ENCODE data around the gene KIF25. TPM values are rescaled to one million over a fixed set of nuclear protein-coding genes. Genes with fewer than 3 reads are reported as not detected.

KIF25 gene
- polyA plus RNA-seq, 2 donors = 0.05 to 0.10 TPM

GRCh38 chr6:168050881-168051586, 53.6 kb downstream of the KIF25 start:
- H3K27me3 ChIP-seq (ENCODE audit: control insufficient read depth in 1 of 2, insufficient read depth in 2 of 2, low read length in 2 of 2) = no peaks in the 10 kb centered on the region
- peaks cover 0 to 2% of the 10 kb centered on the region in 2 donors for H3K4me1 ChIP-seq (ENCODE audit: control insufficient read depth in 2 of 2, insufficient read depth in 2 of 2, low read length in 1 of 2)
- H3K27ac ChIP-seq (ENCODE audit: low read depth in 2 of 2, low read length in 1 of 2) = no peak overlapping the region
- no peaks in the 10 kb centered on the region for H3K9me3 ChIP-seq (ENCODE audit: control insufficient read depth in 2 of 2, insufficient read depth in 1 of 2, low read depth in 1 of 2, low read length in 1 of 2)
- H3K4me3 ChIP-seq (ENCODE audit: low read depth in 1 of 2, low read length in 2 of 2) = no peak overlapping the region
- no peaks in the 10 kb centered on the region for H3K36me3 ChIP-seq (ENCODE audit: control insufficient read depth in 2 of 2, insufficient read depth in 2 of 2, low read length in 1 of 2)
- WGBS, 2 donors = 66 to 74% methylated on average over 23 of the region's 23 CpGs

DNA sequence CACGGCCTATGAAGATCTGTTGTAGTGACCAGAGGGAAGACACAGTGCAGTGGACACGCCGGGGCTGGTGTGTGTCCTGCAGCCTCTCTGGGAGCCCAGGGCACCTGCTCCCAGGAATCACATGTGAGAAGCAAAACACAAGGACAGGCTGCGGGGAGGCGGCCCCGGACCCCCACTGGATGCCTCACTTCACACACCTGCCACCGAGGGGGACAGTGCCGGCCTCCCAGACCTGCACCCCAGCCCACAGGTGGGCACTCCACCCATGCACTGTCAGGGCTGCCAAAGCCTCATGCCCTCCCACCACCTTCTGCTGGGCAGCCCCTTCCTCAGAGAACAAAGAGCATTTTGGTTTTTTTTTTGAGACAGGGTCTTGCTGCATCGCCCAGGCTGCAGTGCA, 54.2 kb downstream of the KIF25 start:
- Histone ChIP-seq H3K9me3 (ENCODE audit: control insufficient read depth in 2 of 2, insufficient read depth in 1 of 2, low read depth in 1 of 2, low read length in 1 of 2) (no peaks in the 10 kb centered on the region), H3K27ac (ENCODE audit: low read depth in 2 of 2, low read length in 1 of 2) (no peak overlapping the region), H3K4me1 (ENCODE audit: control insufficient read depth in 2 of 2, insufficient read depth in 2 of 2, low read length in 1 of 2) (no peaks in the 10 kb centered on the region), H3K36me3 (ENCODE audit: control insufficient read depth in 2 of 2, insufficient read depth in 2 of 2, low read length in 1 of 2) (no peaks in the 10 kb centered on the region), H3K4me3 (ENCODE audit: low read depth in 1 of 2, low read length in 2 of 2) (no peak overlapping the region), H3K27me3 (ENCODE audit: control insufficient read depth in 1 of 2, insufficient read depth in 2 of 2, low read length in 2 of 2) (no peaks in the 10 kb centered on the region)
- 88 to 93% methylated on average over 9 of the region's 9 CpGs for WGBS, 2 donors

DNA sequence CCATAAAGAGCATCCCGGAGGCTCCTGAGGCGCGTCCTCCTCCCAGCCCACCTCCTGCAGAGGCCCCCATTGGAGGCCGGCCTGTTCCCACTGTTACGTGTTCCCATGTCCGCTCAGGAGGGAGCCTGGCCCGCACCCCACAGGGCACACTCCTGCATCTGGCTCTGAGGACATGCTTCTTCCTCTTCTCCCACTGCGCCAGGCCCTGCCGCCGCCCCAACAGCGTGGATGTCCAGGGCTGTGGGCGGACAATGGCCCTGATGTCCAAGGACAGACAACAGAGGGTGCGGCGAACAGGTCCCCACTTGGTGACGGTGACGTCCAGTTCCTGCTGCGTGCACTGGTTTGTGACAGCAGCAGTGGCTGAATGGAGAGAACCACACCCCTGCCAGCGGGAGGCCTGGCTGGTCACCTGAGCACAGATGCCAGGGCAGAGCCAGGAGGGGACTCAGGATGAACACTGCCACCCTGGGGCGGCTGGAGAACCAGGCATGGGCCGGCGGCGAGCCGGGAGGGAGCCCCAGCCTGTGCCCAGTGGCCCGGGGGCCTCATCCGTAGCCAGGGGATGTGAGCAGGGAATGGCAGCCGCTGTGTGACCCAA, 54.9 kb downstream of the KIF25 start:
- Histone ChIP-seq H3K27me3 (ENCODE audit: control insufficient read depth in 1 of 2, insufficient read depth in 2 of 2, low read length in 2 of 2) (no peaks in the 10 kb centered on the region), H3K9me3 (ENCODE audit: control insufficient read depth in 2 of 2, insufficient read depth in 1 of 2, low read depth in 1 of 2, low read length in 1 of 2) (no peaks in the 10 kb centered on the region), H3K4me3 (ENCODE audit: low read depth in 1 of 2, low read length in 2 of 2) (no peak overlapping the region), H3K36me3 (ENCODE audit: control insufficient read depth in 2 of 2, insufficient read depth in 2 of 2, low read length in 1 of 2) (no peaks in the 10 kb centered on the region), H3K27ac (ENCODE audit: low read depth in 2 of 2, low read length in 1 of 2) (no peak overlapping the region), H3K4me1 (ENCODE audit: control insufficient read depth in 2 of 2, insufficient read depth in 2 of 2, low read length in 1 of 2) (no peaks in the 10 kb centered on the region)
- WGBS, 2 donors = 91 to 95% methylated on average over 26 of the region's 26 CpGs

DNA sequence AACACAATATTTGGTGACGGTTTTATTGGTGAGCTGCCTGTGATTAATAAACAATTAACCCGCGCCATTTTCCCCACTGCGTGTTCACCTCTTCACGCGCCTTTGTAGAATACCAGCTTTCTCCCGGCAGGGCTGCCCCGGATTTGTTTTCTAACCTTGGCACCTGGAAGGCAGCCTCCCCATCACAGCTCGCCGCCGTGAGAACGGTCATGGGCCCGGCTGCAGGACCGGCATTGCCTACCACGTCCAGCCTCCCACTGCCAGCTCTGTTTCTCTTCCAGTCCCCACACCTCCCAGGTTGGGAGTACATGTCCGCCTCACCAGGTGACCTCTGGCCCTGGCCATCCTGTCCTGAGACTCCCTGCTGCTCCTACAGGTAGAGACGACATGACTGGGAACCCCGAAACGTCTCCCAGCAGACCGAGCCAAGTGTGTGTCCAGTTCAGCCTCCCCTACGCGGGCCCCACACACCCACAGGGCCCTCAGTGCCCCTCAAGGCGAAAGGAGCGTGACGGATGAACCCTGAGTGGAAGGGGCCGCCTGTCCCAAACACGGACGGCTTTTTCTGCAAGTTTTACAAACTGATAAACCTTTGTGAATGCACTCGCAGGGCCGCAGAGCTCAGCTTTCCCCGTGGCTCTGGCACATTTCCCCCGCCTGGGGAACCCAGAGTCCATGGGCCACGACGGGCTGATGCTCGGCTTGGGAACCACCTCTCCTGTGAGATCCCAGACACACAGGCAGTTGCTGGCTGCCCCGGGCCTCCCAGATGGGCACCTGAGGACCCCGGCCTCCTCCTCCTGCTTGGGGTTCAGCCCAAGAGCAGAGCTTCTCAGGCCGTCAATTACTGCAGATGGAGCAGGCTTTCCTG, 55.9 kb downstream of the KIF25 start:
- Histone ChIP-seq H3K36me3 (ENCODE audit: control insufficient read depth in 2 of 2, insufficient read depth in 2 of 2, low read length in 1 of 2) (no peaks in the 10 kb centered on the region), H3K27ac (ENCODE audit: low read depth in 2 of 2, low read length in 1 of 2) (no peak overlapping the region), H3K4me3 (ENCODE audit: low read depth in 1 of 2, low read length in 2 of 2) (no peak overlapping the region), H3K27me3 (ENCODE audit: control insufficient read depth in 1 of 2, insufficient read depth in 2 of 2, low read length in 2 of 2) (no peaks in the 10 kb centered on the region), H3K4me1 (ENCODE audit: control insufficient read depth in 2 of 2, insufficient read depth in 2 of 2, low read length in 1 of 2) (no peaks in the 10 kb centered on the region), H3K9me3 (ENCODE audit: control insufficient read depth in 2 of 2, insufficient read depth in 1 of 2, low read depth in 1 of 2, low read length in 1 of 2) (no peaks in the 10 kb centered on the region)
- WGBS, 2 donors = 87 to 89% methylated on average over 38 of the region's 38 CpGs

GRCh38 chr6:168053957-168054471, 56.5 kb downstream of the KIF25 start:
- Histone ChIP-seq H3K27me3 (ENCODE audit: control insufficient read depth in 1 of 2, insufficient read depth in 2 of 2, low read length in 2 of 2) (no peaks in the 10 kb centered on the region), H3K4me3 (ENCODE audit: low read depth in 1 of 2, low read length in 2 of 2) (no peak overlapping the region), H3K27ac (ENCODE audit: low read depth in 2 of 2, low read length in 1 of 2) (no peak overlapping the region), H3K9me3 (ENCODE audit: control insufficient read depth in 2 of 2, insufficient read depth in 1 of 2, low read depth in 1 of 2, low read length in 1 of 2) (no peaks in the 10 kb centered on the region), H3K4me1 (ENCODE audit: control insufficient read depth in 2 of 2, insufficient read depth in 2 of 2, low read length in 1 of 2) (peaks cover 0 to under 1% of the 10 kb centered on the region in 2 donors), H3K36me3 (ENCODE audit: control insufficient read depth in 2 of 2, insufficient read depth in 2 of 2, low read length in 1 of 2) (no peaks in the 10 kb centered on the region)
- 90 to 91% methylated on average over 14 of the region's 14 CpGs for WGBS, 2 donors

- H3K27ac ChIP-seq (ENCODE audit: low read depth in 2 of 2, low read length in 1 of 2) = no peak overlapping the region
- no peak overlapping the region for H3K4me3 ChIP-seq (ENCODE audit: low read depth in 1 of 2, low read length in 2 of 2)
- no peaks in the 10 kb centered on the region for H3K36me3 ChIP-seq (ENCODE audit: control insufficient read depth in 2 of 2, insufficient read depth in 2 of 2, low read length in 1 of 2)
- peaks cover 0 to 3% of the 10 kb centered on the region in 2 donors for H3K4me1 ChIP-seq (ENCODE audit: control insufficient read depth in 2 of 2, insufficient read depth in 2 of 2, low read length in 1 of 2)
- H3K9me3 ChIP-seq (ENCODE audit: control insufficient read depth in 2 of 2, insufficient read depth in 1 of 2, low read depth in 1 of 2, low read length in 1 of 2) = no peaks in the 10 kb centered on the region
- no peaks in the 10 kb centered on the region for H3K27me3 ChIP-seq (ENCODE audit: control insufficient read depth in 1 of 2, insufficient read depth in 2 of 2, low read length in 2 of 2)
- WGBS, 2 donors = 72 to 75% methylated on average over 15 to 18 of the region's 18 CpGs
Observed at GRCh38 chr6:168054765-168055560, 57.5 kb downstream of the KIF25 start.

- no peak overlapping the region for H3K4me3 ChIP-seq (ENCODE audit: low read depth in 1 of 2, low read length in 2 of 2)
Observed at GRCh38 chr6:168055696-168056489, 58.4 kb downstream of the KIF25 start.

DNA sequence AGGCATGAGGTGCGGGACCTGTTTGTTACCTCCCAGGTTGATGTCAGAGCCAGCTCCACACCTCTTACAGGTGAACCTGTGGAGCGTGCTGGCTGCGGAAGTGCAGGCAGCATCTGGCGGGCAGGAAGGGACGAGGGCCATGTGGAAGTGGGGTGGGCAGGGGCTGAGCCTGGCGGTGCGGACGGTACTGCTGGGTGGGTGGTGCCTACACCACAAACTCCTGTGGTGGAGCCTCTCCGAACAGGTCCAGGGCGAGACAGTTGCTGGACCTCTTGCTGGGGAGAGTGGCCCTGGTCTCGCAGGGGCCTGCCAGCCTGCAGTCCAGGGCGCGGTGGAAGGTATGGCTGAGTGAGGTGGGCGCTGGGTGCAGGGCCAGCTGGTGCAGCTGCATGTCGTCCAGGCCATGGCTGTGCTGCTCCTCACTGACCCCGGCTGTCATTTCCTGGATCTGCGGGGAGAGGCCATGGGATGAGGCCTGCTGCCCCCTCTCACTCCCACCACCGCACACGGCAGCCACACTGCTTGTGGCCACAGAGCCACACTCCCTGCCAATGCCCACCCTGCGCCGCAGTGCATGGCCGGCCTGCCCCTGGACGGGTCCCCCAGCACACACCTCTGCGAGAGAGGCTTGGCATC, 59.5 kb downstream of the KIF25 start:
- no peak overlapping the region for H3K27ac ChIP-seq (ENCODE audit: low read depth in 2 of 2, low read length in 1 of 2)
- no peaks in the 10 kb centered on the region for H3K36me3 ChIP-seq (ENCODE audit: control insufficient read depth in 2 of 2, insufficient read depth in 2 of 2, low read length in 1 of 2)
- peaks cover 0 to 20% of the 10 kb centered on the region in 2 donors for H3K4me1 ChIP-seq (ENCODE audit: control insufficient read depth in 2 of 2, insufficient read depth in 2 of 2, low read length in 1 of 2)
- no peaks in the 10 kb centered on the region for H3K9me3 ChIP-seq (ENCODE audit: control insufficient read depth in 2 of 2, insufficient read depth in 1 of 2, low read depth in 1 of 2, low read length in 1 of 2)
- no peaks in the 10 kb centered on the region for H3K27me3 ChIP-seq (ENCODE audit: control insufficient read depth in 1 of 2, insufficient read depth in 2 of 2, low read length in 2 of 2)
- WGBS, 2 donors = 85 to 87% methylated on average over 20 to 24 of the region's 24 CpGs
- H3K4me3 ChIP-seq (ENCODE audit: low read depth in 1 of 2, low read length in 2 of 2) = no peak overlapping the region

More at GRCh38 chr6:168055696-168056489, 58.4 kb downstream of the KIF25 start:
- no peak overlapping the region for H3K27ac ChIP-seq (ENCODE audit: low read depth in 2 of 2, low read length in 1 of 2)
- peaks cover 0 to 11% of the 10 kb centered on the region in 2 donors for H3K4me1 ChIP-seq (ENCODE audit: control insufficient read depth in 2 of 2, insufficient read depth in 2 of 2, low read length in 1 of 2)
- no peaks in the 10 kb centered on the region for H3K9me3 ChIP-seq (ENCODE audit: control insufficient read depth in 2 of 2, insufficient read depth in 1 of 2, low read depth in 1 of 2, low read length in 1 of 2)
- WGBS, 2 donors = 88 to 89% methylated on average over 22 of the region's 22 CpGs
- no peaks in the 10 kb centered on the region for H3K27me3 ChIP-seq (ENCODE audit: control insufficient read depth in 1 of 2, insufficient read depth in 2 of 2, low read length in 2 of 2)
- H3K36me3 ChIP-seq (ENCODE audit: control insufficient read depth in 2 of 2, insufficient read depth in 2 of 2, low read length in 1 of 2) = no peaks in the 10 kb centered on the region

All from esophagus (tissue), 2 donors.